Globus pallidus (tissue), 1 donor: ENCODE results near the gene TSPAN4.

ENCODE experiments used
- DNase-seq: peaks from one replicate; pipeline ENCODE4 v3.0.0-alpha.2; 2015; ENCODE audit warnings: low spot score

TSPAN4 gene

GRCh38 chr11:842370-843002 is at the start of gene TSPAN4, which contains the start of gene POLR2L:
TSPAN4 (plus strand) TSS chr11:842852; CDS start chr11:850305, 7,453 bp downstream.
POLR2L (minus strand) TSS chr11:842529; CDS start chr11:842508, 21 bp downstream.
- DNase-seq, result peak; percentile 84

GRCh38 chr11:792873-793272 is 49.8 kb upstream of the TSPAN4 start:
- no peak for DNase-seq

GRCh38 chr11:793556-793955 is 49.1 kb upstream of the TSPAN4 start:
- no peak for DNase-seq

GRCh38 chr11:794013-794765 is 48.5 kb upstream of the TSPAN4 start:
- DNase-seq, result no peak

GRCh38 chr11:794766-795633 is 47.7 kb upstream of the TSPAN4 start:
- no peak for DNase-seq

- no peak for DNase-seq
These were observed 46.8 kb upstream of the TSPAN4 start for GRCh38 chr11:795634-796564.

GRCh38 chr11:796565-797295 is 45.9 kb upstream of the TSPAN4 start:
- DNase-seq, result no peak

- peak; percentile 60 for DNase-seq
These were observed 45.2 kb upstream of the TSPAN4 start for GRCh38 chr11:797296-798092.

GRCh38 chr11:798093-798713 is 44.4 kb upstream of the TSPAN4 start, which contains the start of gene SLC25A22:
SLC25A22 (minus strand) TSS chr11:798281; CDS start chr11:795006, 3,275 bp downstream.
- DNase-seq, result peak; percentile 69

- no peak for DNase-seq
These were observed 42.9 kb upstream of the TSPAN4 start for GRCh38 chr11:799641-800316.

GRCh38 chr11:800473-800872 is 42.2 kb upstream of the TSPAN4 start:
- no peak for DNase-seq

- DNase-seq, result no peak
These were observed 41.4 kb upstream of the TSPAN4 start for GRCh38 chr11:801097-801780.

GRCh38 chr11:802018-802617 is 40.5 kb upstream of the TSPAN4 start:
- no peak for DNase-seq

- DNase-seq, result no peak
These were observed 39.8 kb upstream of the TSPAN4 start for GRCh38 chr11:802693-803466.

GRCh38 chr11:803467-803742 is 39.2 kb upstream of the TSPAN4 start:
- DNase-seq, result no peak

- no peak for DNase-seq
These were observed 38.7 kb upstream of the TSPAN4 start for GRCh38 chr11:803770-804598.
